ENCODE data around the gene PRKAA2.
A peak's percentile ranks its signal among the peaks of the same experiment; 100 is the strongest.

The PRKAA2 gene

DNA sequence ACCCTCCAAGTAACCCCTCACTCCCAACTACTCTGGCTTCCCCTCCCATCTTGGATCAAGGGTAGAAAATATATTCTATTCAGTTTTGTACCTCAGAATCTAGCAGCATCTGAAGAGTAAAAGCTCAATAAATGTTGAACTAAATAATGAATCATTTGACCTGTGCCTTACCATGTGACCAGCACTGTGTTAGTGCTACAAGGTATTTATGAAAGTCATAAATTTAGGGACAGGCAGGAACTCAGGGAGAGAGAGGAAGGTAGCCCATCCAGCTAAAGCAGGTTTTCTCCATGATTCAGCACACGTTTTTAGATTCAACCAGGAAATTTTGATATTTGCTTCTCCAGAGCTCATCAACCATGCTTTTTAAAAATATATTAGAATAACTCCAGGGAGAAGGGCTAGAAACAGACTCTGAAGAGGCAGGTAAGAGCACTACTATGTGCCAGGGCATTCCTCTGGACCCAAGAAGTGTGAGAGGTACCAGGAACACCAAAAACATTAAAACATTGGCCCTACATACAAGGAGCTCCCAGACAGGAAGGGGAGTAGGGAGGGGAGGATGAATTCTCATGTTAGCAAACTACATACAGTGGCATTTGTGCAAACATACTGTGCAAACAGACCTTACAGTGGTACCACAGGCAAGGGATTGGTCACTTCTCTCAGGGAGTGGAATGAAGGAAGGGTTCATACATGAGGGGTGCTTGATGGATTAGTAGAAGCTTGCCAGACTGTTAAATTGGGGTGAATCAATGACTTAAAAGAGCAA lies 109.8 kb downstream of the PRKAA2 start:
- H3K27ac ChIP-seq: no peak overlapping the region
- TF ChIP-seq, protein P1, sequence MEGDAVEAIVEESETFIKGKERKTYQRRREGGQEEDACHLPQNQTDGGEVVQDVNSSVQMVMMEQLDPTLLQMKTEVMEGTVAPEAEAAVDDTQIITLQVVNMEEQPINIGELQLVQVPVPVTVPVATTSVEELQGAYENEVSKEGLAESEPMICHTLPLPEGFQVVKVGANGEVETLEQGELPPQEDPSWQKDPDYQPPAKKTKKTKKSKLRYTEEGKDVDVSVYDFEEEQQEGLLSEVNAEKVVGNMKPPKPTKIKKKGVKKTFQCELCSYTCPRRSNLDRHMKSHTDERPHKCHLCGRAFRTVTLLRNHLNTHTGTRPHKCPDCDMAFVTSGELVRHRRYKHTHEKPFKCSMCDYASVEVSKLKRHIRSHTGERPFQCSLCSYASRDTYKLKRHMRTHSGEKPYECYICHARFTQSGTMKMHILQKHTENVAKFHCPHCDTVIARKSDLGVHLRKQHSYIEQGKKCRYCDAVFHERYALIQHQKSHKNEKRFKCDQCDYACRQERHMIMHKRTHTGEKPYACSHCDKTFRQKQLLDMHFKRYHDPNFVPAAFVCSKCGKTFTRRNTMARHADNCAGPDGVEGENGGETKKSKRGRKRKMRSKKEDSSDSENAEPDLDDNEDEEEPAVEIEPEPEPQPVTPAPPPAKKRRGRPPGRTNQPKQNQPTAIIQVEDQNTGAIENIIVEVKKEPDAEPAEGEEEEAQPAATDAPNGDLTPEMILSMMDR (conservative IDR thresholded peaks at IDR 0.05): no peak
- TF ChIP-seq ZFX (IDR thresholded peaks at IDR 0.05): no peak

DNA sequence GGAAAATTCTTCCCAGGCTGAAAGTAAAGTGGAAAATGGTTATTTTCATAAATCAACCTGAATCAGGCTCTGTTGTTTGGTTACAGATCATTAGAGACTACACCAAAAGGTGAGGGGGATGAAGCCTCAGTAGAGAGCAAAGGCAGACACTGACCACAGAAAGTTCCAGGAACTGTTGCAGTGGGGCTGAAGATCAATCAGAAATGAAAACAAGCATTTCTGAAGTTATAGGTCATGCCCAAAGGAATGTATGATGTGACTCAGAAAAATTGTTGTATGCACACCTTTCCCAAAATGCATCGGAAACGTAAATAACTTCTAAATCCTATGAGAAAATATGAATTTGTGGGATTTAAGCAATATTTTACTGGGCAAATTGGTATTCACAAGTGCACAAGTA lies 110.8 kb downstream of the PRKAA2 start:
- H3K27ac ChIP-seq: no peak overlapping the region

DNA sequence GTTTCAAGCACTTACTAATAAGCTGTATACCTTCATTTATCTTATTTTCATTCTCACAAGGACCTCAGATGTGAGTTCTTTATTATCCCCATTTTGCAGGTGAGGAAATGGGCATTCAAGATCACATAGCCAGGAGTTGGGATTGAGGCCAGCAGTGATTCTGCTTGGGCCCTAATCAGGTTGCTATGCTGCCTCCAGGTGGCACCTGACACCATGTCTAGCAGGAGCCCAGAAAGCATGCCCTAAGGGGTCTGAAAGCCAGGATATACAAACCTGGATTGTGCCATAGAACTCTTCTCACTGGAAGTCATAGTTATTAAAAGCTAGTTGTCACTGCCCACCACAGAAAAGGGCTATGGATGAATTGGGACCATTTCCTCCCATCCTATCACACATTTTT lies 113.0 kb downstream of the PRKAA2 start:
- no peak overlapping the region for H3K27ac ChIP-seq
- TF ChIP-seq ZFX (IDR thresholded peaks at IDR 0.05): no peak
- TF ChIP-seq, protein P1 (conservative IDR thresholded peaks at IDR 0.05): peak; percentile 41

More for the DNA sequence above, 110.8 kb downstream of the PRKAA2 start:
- TF ChIP-seq, protein P1 (conservative IDR thresholded peaks at IDR 0.05): no peak
- TF ChIP-seq ZFX (IDR thresholded peaks at IDR 0.05): no peak

DNA sequence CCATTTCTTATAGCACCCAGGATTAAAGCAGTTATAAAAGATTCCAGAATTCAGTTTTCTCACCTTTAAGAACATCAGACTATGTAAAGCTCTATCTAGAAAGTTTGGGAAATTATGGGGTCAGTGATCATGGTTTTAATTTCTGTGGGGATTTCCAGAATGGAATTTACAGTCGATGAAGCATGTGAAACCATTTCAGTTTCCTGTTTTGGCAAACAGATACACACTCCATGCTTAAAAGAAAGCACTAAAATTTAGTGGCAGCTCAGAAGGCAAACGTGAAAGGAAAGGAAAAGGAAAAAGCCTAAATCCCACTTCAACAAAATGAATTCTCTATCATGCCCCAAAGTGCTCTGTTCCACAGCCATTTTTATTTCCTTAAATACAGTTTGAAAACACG lies 113.7 kb downstream of the PRKAA2 start:
- no peak for TF ChIP-seq ZFX (IDR thresholded peaks at IDR 0.05)
- TF ChIP-seq, protein P1 (conservative IDR thresholded peaks at IDR 0.05): no peak
- no peak overlapping the region for H3K27ac ChIP-seq

Data from C4-2B (cell line).